ENCODE measurements around the gene HEXD.

HEXD gene

GRCh38 chr17:82415336-82415735 is 2.8 kb upstream of the HEXD start:
- TF ChIP-seq FOXP2 (optimal IDR thresholded peaks at IDR 0.05; ENCODE audit: borderline replicate concordance, extremely low read depth, extremely low read length, insufficient read depth) (no peak), REST (IDR thresholded peaks at IDR 0.05; ENCODE audit: insufficient read depth in 1 of 2, low read depth in 2 of 2, low read length in 2 of 2) (no peak), POLR2AphosphoS5 (IDR thresholded peaks at IDR 0.05; ENCODE audit: low read depth, low read length) (no peak), TAF1 (IDR thresholded peaks at IDR 0.05; ENCODE audit: borderline replicate concordance, insufficient read depth, low read length) (no peak), SIN3A (IDR thresholded peaks at IDR 0.05; ENCODE audit: borderline replicate concordance, insufficient read depth, low read length) (no peak)

- TF ChIP-seq SIN3A (IDR thresholded peaks at IDR 0.05; ENCODE audit: borderline replicate concordance, insufficient read depth, low read length) (no peak), TAF1 (IDR thresholded peaks at IDR 0.05; ENCODE audit: borderline replicate concordance, insufficient read depth, low read length) (no peak), FOXP2 (optimal IDR thresholded peaks at IDR 0.05; ENCODE audit: borderline replicate concordance, extremely low read depth, extremely low read length, insufficient read depth) (no peak), REST (IDR thresholded peaks at IDR 0.05; ENCODE audit: insufficient read depth in 1 of 2, low read depth in 2 of 2, low read length in 2 of 2) (no peak), POLR2AphosphoS5 (IDR thresholded peaks at IDR 0.05; ENCODE audit: low read depth, low read length) (no peak)
These were observed 2.4 kb upstream of the HEXD start for GRCh38 chr17:82415786-82416185.

- TF ChIP-seq REST (IDR thresholded peaks at IDR 0.05; ENCODE audit: insufficient read depth in 1 of 2, low read depth in 2 of 2, low read length in 2 of 2) (no peak), POLR2AphosphoS5 (IDR thresholded peaks at IDR 0.05; ENCODE audit: low read depth, low read length) (no peak), SIN3A (IDR thresholded peaks at IDR 0.05; ENCODE audit: borderline replicate concordance, insufficient read depth, low read length) (no peak), FOXP2 (optimal IDR thresholded peaks at IDR 0.05; ENCODE audit: borderline replicate concordance, extremely low read depth, extremely low read length, insufficient read depth) (no peak), TAF1 (IDR thresholded peaks at IDR 0.05; ENCODE audit: borderline replicate concordance, insufficient read depth, low read length) (no peak)
These were observed 1.9 kb upstream of the HEXD start for GRCh38 chr17:82416264-82416663.

GRCh38 chr17:82416771-82417170 is 1.4 kb upstream of the HEXD start:
- TF ChIP-seq POLR2AphosphoS5 (IDR thresholded peaks at IDR 0.05; ENCODE audit: low read depth, low read length) (no peak), REST (IDR thresholded peaks at IDR 0.05; ENCODE audit: insufficient read depth in 1 of 2, low read depth in 2 of 2, low read length in 2 of 2) (no peak), SIN3A (IDR thresholded peaks at IDR 0.05; ENCODE audit: borderline replicate concordance, insufficient read depth, low read length) (no peak), TAF1 (IDR thresholded peaks at IDR 0.05; ENCODE audit: borderline replicate concordance, insufficient read depth, low read length) (no peak), FOXP2 (optimal IDR thresholded peaks at IDR 0.05; ENCODE audit: borderline replicate concordance, extremely low read depth, extremely low read length, insufficient read depth) (no peak)

- TF ChIP-seq TAF1 (IDR thresholded peaks at IDR 0.05; ENCODE audit: borderline replicate concordance, insufficient read depth, low read length) (no peak), SIN3A (IDR thresholded peaks at IDR 0.05; ENCODE audit: borderline replicate concordance, insufficient read depth, low read length) (no peak), FOXP2 (optimal IDR thresholded peaks at IDR 0.05; ENCODE audit: borderline replicate concordance, extremely low read depth, extremely low read length, insufficient read depth) (no peak), REST (IDR thresholded peaks at IDR 0.05; ENCODE audit: insufficient read depth in 1 of 2, low read depth in 2 of 2, low read length in 2 of 2) (no peak), POLR2AphosphoS5 (IDR thresholded peaks at IDR 0.05; ENCODE audit: low read depth, low read length) (no peak)
These were observed 1.4 kb downstream of the HEXD start for GRCh38 chr17:82419540-82419939.
